Measurements from ENCODE around the gene COL13A1.

Gene COL13A1

GRCh38 chr10:69855346-69856111 lies 53.8 kb downstream of the COL13A1 start:
- H3K36me3 ChIP-seq (ENCODE audit: control insufficient read depth in 2 of 2, insufficient read depth in 2 of 2, low read length in 2 of 2) = no peaks in the 10 kb centered on the region
- H3K4me3 ChIP-seq (ENCODE audit: low read length in 2 of 2) = no peak overlapping the region
- no peaks in the 10 kb centered on the region for H3K9me3 ChIP-seq (ENCODE audit: control insufficient read depth in 2 of 2, low read length in 2 of 2)
- no peaks in the 10 kb centered on the region for H3K27me3 ChIP-seq (ENCODE audit: control insufficient read depth in 1 of 2, insufficient read depth in 2 of 2, low read length in 2 of 2)
- H3K27ac ChIP-seq (ENCODE audit: low read length) = no peak overlapping the region
- H3K9ac ChIP-seq (ENCODE audit: low read length in 2 of 2) = no peak overlapping the region
- peaks cover 3% of the 10 kb centered on the region for H3K4me1 ChIP-seq (ENCODE audit: control insufficient read depth, insufficient read depth, low read length)

DNA sequence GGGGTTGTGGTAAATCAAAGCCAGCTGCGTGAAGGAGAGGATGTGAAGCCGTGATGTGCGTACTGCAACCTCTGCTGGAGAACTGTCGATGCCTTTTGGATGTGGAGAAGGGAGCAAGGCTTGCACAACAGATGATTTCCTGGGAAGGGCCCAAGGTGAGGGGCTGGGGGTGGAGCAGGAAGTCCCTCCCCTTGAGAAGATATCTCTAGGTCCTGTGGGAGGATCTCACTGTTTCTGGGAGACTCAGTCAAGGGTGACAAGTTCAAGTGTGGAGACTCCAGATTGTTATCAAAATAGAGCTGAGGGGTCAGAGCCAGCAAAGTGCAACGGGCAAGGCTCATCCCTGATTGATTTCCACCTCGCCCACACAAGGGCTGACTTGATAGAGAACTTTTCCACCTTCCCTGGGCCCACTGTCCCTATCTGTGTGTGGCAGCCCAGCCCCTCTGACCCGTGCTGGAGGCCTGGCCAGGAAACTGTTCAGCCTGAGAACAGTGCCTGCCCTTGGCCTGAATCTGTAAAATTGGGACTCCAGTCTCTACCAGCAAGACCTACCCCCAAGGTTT lies 55.0 kb downstream of the COL13A1 start:
- Histone ChIP-seq H3K27me3 (ENCODE audit: control insufficient read depth in 1 of 2, insufficient read depth in 2 of 2, low read length in 2 of 2) (no peaks in the 10 kb centered on the region), H3K9me3 (ENCODE audit: control insufficient read depth in 2 of 2, low read length in 2 of 2) (no peaks in the 10 kb centered on the region), H3K36me3 (ENCODE audit: control insufficient read depth in 2 of 2, insufficient read depth in 2 of 2, low read length in 2 of 2) (no peaks in the 10 kb centered on the region), H3K4me3 (ENCODE audit: low read length in 2 of 2) (no peak overlapping the region), H3K9ac (ENCODE audit: low read length in 2 of 2) (no peak overlapping the region), H3K4me1 (ENCODE audit: control insufficient read depth, insufficient read depth, low read length) (no peaks in the 10 kb centered on the region), H3K27ac (ENCODE audit: low read length) (no peak overlapping the region)

DNA sequence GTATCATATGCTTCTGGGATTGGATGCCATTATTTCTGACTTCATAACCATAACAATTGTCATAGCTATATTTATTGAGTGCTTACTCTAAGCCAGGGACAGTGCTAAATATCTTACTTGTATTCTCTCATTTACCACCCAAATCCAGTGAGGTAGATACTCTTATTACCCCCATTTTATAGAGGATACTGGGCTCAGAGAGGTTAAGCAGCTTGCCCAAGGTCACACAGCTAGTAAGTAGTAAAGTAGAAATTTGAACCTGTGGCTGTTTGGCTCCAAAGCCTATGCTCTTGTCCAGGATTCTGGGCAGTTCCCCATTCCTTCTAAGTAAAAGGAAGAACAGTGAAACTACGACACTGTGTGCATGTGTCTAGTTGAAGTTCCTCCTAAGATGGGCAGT lies 56.5 kb downstream of the COL13A1 start:
- Histone ChIP-seq H3K27ac (ENCODE audit: low read length) (no peak overlapping the region), H3K36me3 (ENCODE audit: control insufficient read depth in 2 of 2, insufficient read depth in 2 of 2, low read length in 2 of 2) (no peaks in the 10 kb centered on the region), H3K27me3 (ENCODE audit: control insufficient read depth in 1 of 2, insufficient read depth in 2 of 2, low read length in 2 of 2) (no peaks in the 10 kb centered on the region), H3K4me3 (ENCODE audit: low read length in 2 of 2) (no peak overlapping the region), H3K9me3 (ENCODE audit: control insufficient read depth in 2 of 2, low read length in 2 of 2) (no peaks in the 10 kb centered on the region), H3K4me1 (ENCODE audit: control insufficient read depth, insufficient read depth, low read length) (no peaks in the 10 kb centered on the region), H3K9ac (ENCODE audit: low read length in 2 of 2) (no peak overlapping the region)

- Histone ChIP-seq H3K36me3 (ENCODE audit: control insufficient read depth in 2 of 2, insufficient read depth in 2 of 2, low read length in 2 of 2) (no peaks in the 10 kb centered on the region), H3K9ac (ENCODE audit: low read length in 2 of 2) (no peak overlapping the region), H3K4me3 (ENCODE audit: low read length in 2 of 2) (no peak overlapping the region), H3K9me3 (ENCODE audit: control insufficient read depth in 2 of 2, low read length in 2 of 2) (no peaks in the 10 kb centered on the region), H3K27me3 (ENCODE audit: control insufficient read depth in 1 of 2, insufficient read depth in 2 of 2, low read length in 2 of 2) (no peaks in the 10 kb centered on the region), H3K4me1 (ENCODE audit: control insufficient read depth, insufficient read depth, low read length) (no peaks in the 10 kb centered on the region), H3K27ac (ENCODE audit: low read length) (no peak overlapping the region)
Measured at GRCh38 chr10:69860271-69860670, 58.6 kb downstream of the COL13A1 start.

- Histone ChIP-seq H3K27ac (ENCODE audit: low read length) (no peak overlapping the region), H3K9me3 (ENCODE audit: control insufficient read depth in 2 of 2, low read length in 2 of 2) (no peaks in the 10 kb centered on the region), H3K4me1 (ENCODE audit: control insufficient read depth, insufficient read depth, low read length) (peaks cover 5% of the 10 kb centered on the region), H3K27me3 (ENCODE audit: control insufficient read depth in 1 of 2, insufficient read depth in 2 of 2, low read length in 2 of 2) (no peaks in the 10 kb centered on the region), H3K9ac (ENCODE audit: low read length in 2 of 2) (no peak overlapping the region), H3K4me3 (ENCODE audit: low read length in 2 of 2) (no peak overlapping the region), H3K36me3 (ENCODE audit: control insufficient read depth in 2 of 2, insufficient read depth in 2 of 2, low read length in 2 of 2) (no peaks in the 10 kb centered on the region)
Measured at GRCh38 chr10:69861251-69862240, 59.8 kb downstream of the COL13A1 start.

GRCh38 chr10:69862882-69863530 lies 61.3 kb downstream of the COL13A1 start:
- no peaks in the 10 kb centered on the region for H3K9me3 ChIP-seq (ENCODE audit: control insufficient read depth in 2 of 2, low read length in 2 of 2)
- no peak overlapping the region for H3K4me3 ChIP-seq (ENCODE audit: low read length in 2 of 2)
- H3K9ac ChIP-seq (ENCODE audit: low read length in 2 of 2) = no peak overlapping the region
- no peaks in the 10 kb centered on the region for H3K27me3 ChIP-seq (ENCODE audit: control insufficient read depth in 1 of 2, insufficient read depth in 2 of 2, low read length in 2 of 2)
- peaks cover 14% of the 10 kb centered on the region for H3K4me1 ChIP-seq (ENCODE audit: control insufficient read depth, insufficient read depth, low read length)
- H3K36me3 ChIP-seq (ENCODE audit: control insufficient read depth in 2 of 2, insufficient read depth in 2 of 2, low read length in 2 of 2) = no peaks in the 10 kb centered on the region
- H3K27ac ChIP-seq (ENCODE audit: low read length) = no peak overlapping the region

DNA sequence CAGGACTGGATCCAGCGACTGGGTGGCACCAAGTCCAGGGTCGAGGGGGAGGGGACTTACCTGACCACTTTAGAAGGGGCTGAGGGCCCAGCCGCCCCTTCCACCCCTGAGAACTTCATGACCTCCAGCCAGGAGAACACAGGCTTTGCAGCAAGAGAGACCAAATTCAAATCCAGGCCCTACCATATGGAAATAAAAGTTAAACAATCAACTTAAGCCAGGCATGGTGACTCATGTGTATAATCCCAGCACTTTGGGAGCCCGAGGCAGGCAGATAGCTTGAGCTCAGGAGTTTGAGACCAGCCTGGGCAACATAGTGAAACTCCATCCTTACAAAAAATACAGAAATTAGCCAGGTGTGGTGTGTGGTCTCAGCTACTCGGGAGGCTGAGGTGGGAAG lies 61.9 kb downstream of the COL13A1 start:
- Histone ChIP-seq H3K27ac (ENCODE audit: low read length) (no peak overlapping the region), H3K9ac (ENCODE audit: low read length in 2 of 2) (no peak overlapping the region), H3K4me1 (ENCODE audit: control insufficient read depth, insufficient read depth, low read length) (peaks cover 14% of the 10 kb centered on the region), H3K4me3 (ENCODE audit: low read length in 2 of 2) (no peak overlapping the region), H3K27me3 (ENCODE audit: control insufficient read depth in 1 of 2, insufficient read depth in 2 of 2, low read length in 2 of 2) (no peaks in the 10 kb centered on the region), H3K9me3 (ENCODE audit: control insufficient read depth in 2 of 2, low read length in 2 of 2) (no peaks in the 10 kb centered on the region), H3K36me3 (ENCODE audit: control insufficient read depth in 2 of 2, insufficient read depth in 2 of 2, low read length in 2 of 2) (no peaks in the 10 kb centered on the region)

DNA sequence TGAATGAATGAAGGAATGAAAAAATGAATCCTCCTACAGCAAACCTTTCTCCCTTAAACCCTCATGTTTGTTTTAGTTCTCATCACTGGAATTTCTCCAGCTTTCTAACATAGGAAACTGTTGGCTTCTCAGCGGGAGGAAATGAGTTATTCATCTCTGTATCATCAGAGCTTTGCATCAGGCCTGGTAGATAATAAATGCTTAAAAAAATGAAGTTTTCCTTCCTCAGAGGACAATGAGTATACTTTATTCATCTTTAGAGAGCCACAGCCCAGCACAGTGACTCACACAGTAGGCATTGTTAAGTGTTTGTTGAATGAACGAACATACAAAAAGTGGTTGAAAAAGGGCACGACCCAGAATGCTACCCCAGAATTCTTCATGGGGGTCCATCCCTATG lies 62.6 kb downstream of the COL13A1 start:
- no peaks in the 10 kb centered on the region for H3K9me3 ChIP-seq (ENCODE audit: control insufficient read depth in 2 of 2, low read length in 2 of 2)
- H3K27ac ChIP-seq (ENCODE audit: low read length) = no peak overlapping the region
- no peaks in the 10 kb centered on the region for H3K36me3 ChIP-seq (ENCODE audit: control insufficient read depth in 2 of 2, insufficient read depth in 2 of 2, low read length in 2 of 2)
- H3K9ac ChIP-seq (ENCODE audit: low read length in 2 of 2) = no peak overlapping the region
- H3K27me3 ChIP-seq (ENCODE audit: control insufficient read depth in 1 of 2, insufficient read depth in 2 of 2, low read length in 2 of 2) = no peaks in the 10 kb centered on the region
- peaks cover 14% of the 10 kb centered on the region for H3K4me1 ChIP-seq (ENCODE audit: control insufficient read depth, insufficient read depth, low read length)
- H3K4me3 ChIP-seq (ENCODE audit: low read length in 2 of 2) = no peak overlapping the region

DNA sequence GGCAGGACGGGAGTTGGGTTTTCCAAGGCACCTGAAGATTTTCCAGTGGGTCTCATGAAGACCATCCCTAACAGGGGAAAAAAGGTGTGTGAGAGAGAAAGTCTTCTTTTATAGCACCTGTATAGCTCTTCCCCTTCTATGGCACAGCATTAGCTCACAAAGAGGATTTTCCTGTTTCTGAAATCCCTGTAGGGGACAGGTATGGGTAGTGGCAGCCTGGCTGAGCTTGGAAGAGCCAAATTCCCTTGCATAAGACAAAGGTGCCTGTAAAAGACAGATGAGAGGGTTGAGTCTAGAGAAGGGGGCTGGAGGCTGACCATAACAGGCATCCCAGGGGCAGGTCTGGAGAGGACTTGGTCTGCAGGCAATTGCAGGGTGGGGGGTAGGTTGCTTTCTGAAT lies 63.7 kb downstream of the COL13A1 start:
- Histone ChIP-seq H3K36me3 (ENCODE audit: control insufficient read depth in 2 of 2, insufficient read depth in 2 of 2, low read length in 2 of 2) (no peaks in the 10 kb centered on the region), H3K27me3 (ENCODE audit: control insufficient read depth in 1 of 2, insufficient read depth in 2 of 2, low read length in 2 of 2) (no peaks in the 10 kb centered on the region), H3K4me1 (ENCODE audit: control insufficient read depth, insufficient read depth, low read length) (peaks cover 14% of the 10 kb centered on the region), H3K4me3 (ENCODE audit: low read length in 2 of 2) (no peak overlapping the region), H3K27ac (ENCODE audit: low read length) (no peak overlapping the region), H3K9ac (ENCODE audit: low read length in 2 of 2) (no peak overlapping the region), H3K9me3 (ENCODE audit: control insufficient read depth in 2 of 2, low read length in 2 of 2) (no peaks in the 10 kb centered on the region)

- no peaks in the 10 kb centered on the region for H3K36me3 ChIP-seq (ENCODE audit: control insufficient read depth in 2 of 2, insufficient read depth in 2 of 2, low read length in 2 of 2)
- no peaks in the 10 kb centered on the region for H3K27me3 ChIP-seq (ENCODE audit: control insufficient read depth in 1 of 2, insufficient read depth in 2 of 2, low read length in 2 of 2)
- no peaks in the 10 kb centered on the region for H3K9me3 ChIP-seq (ENCODE audit: control insufficient read depth in 2 of 2, low read length in 2 of 2)
- H3K4me3 ChIP-seq (ENCODE audit: low read length in 2 of 2) = peak overlapping the region in 1 of 2 donors; percentile 66
- peak overlapping the region; percentile 55 for H3K27ac ChIP-seq (ENCODE audit: low read length)
- H3K4me1 ChIP-seq (ENCODE audit: control insufficient read depth, insufficient read depth, low read length) = peaks cover 14% of the 10 kb centered on the region
- peak overlapping the region; percentile 44 to 55 for H3K9ac ChIP-seq (ENCODE audit: low read length in 2 of 2)
Measured at GRCh38 chr10:69866246-69866687, 64.6 kb downstream of the COL13A1 start.
